HG03469 (cell line): ENCODE results near the gene CEP112.

Experiments used
- ATAC-seq: cut with Tn5 transposase; IDR thresholded peaks from one replicate; pipeline ENCODE4 v1.9.1; 2021; ENCODE audit warnings: mild to moderate bottlenecking, moderate library complexity, moderate number of reproducible peaks; ENCODE audit not compliant: unreplicated experiment

Gene CEP112

GRCh38 chr17:66211047-66211810, 19.3 kb upstream of the CEP112 start:
- ATAC-seq = no peak

GRCh38 chr17:66210208-66210574, 18.3 kb upstream of the CEP112 start:
- no peak for ATAC-seq

GRCh38 chr17:66207936-66208335, 16.0 kb upstream of the CEP112 start:
- no peak for ATAC-seq

GRCh38 chr17:66203274-66204015, 11.5 kb upstream of the CEP112 start:
- ATAC-seq = no peak

GRCh38 chr17:66200685-66201092, 8.8 kb upstream of the CEP112 start:
- no peak for ATAC-seq

GRCh38 chr17:66198242-66198641, 6.3 kb upstream of the CEP112 start:
- ATAC-seq = no peak

- ATAC-seq = no peak
Observed at GRCh38 chr17:66192378-66192687, 400 bp upstream of the CEP112 start.

- ATAC-seq = no peak
Observed at GRCh38 chr17:66190738-66191592, 968 bp downstream of the CEP112 start.

GRCh38 chr17:66187718-66188117, 4.2 kb downstream of the CEP112 start:
- ATAC-seq = no peak

GRCh38 chr17:66185862-66186261, 6.1 kb downstream of the CEP112 start:
- no peak for ATAC-seq

- ATAC-seq = no peak
Observed at GRCh38 chr17:66184392-66184791, 7.5 kb downstream of the CEP112 start.

GRCh38 chr17:66183529-66183928, 8.4 kb downstream of the CEP112 start:
- ATAC-seq = no peak

GRCh38 chr17:66178642-66179041, 13.3 kb downstream of the CEP112 start:
- no peak for ATAC-seq

- no peak for ATAC-seq
Observed at GRCh38 chr17:66177048-66177447, 14.9 kb downstream of the CEP112 start.

GRCh38 chr17:66175892-66176291, 16.0 kb downstream of the CEP112 start:
- no peak for ATAC-seq

- no peak for ATAC-seq
Observed at GRCh38 chr17:66172691-66173223, 19.2 kb downstream of the CEP112 start.

- ATAC-seq = no peak
Observed at GRCh38 chr17:66172144-66172543, 19.8 kb downstream of the CEP112 start.

GRCh38 chr17:66171692-66172091, 20.2 kb downstream of the CEP112 start:
- no peak for ATAC-seq

- ATAC-seq = no peak
Observed at GRCh38 chr17:66171172-66171571, 20.8 kb downstream of the CEP112 start.

- ATAC-seq = no peak
Observed at GRCh38 chr17:66169839-66170238, 22.1 kb downstream of the CEP112 start.

GRCh38 chr17:66167189-66167815, 24.6 kb downstream of the CEP112 start:
- no peak for ATAC-seq
